Keratinocyte (primary cell): Measurements from ENCODE around the gene HMCN2. TPM values are rescaled to one million over a fixed set of nuclear protein-coding genes. Genes with fewer than 3 reads are reported as not detected.

Experiments
- DNase-seq: peaks from one replicate; pipeline ENCODE4 v3.0.0-alpha.2; 2011; ENCODE audit warnings: low read depth, missing footprints, low spot score
- FAIRE-seq: peaks from 2 replicates; lab custom pipeline; 2011; peaks lifted over from hg19 to GRCh38; lab: Jason Lieb, UNC
- H2AFZ ChIP-seq: 2 replicates; pipeline ENCODE4 v1.6.0; 2012; ENCODE audit warnings: low read length, control low read depth, inconsistent platforms; ENCODE audit not compliant: control insufficient read depth
- H3K27ac ChIP-seq: 2 replicates; pipeline ENCODE4 v1.5.1; 2011; ENCODE audit warnings: low read length; ENCODE audit not compliant: control insufficient read depth, insufficient read depth
- H3K27me3 ChIP-seq: 3 replicates; pipeline ENCODE4 v1.6.0; 2011; ENCODE audit warnings: low read length; ENCODE audit not compliant: control insufficient read depth, insufficient read depth; ENCODE audit errors: extremely low read depth
- H3K36me3 ChIP-seq, 2 experiments: 2 replicates in 1 of 2; 3 replicates in 1 of 2; pipeline ENCODE4 v1.5.1; 2011; ENCODE audit warnings: low read length in 2 of 2, mild to moderate bottlenecking in 1 of 2; ENCODE audit not compliant: control insufficient read depth in 2 of 2, insufficient read depth in 2 of 2; ENCODE audit errors: extremely low read depth in 1 of 2
- H3K4me1 ChIP-seq: 3 replicates; pipeline ENCODE4 v1.5.1; 2011; ENCODE audit warnings: low read length; ENCODE audit not compliant: control insufficient read depth, insufficient read depth; ENCODE audit errors: extremely low read depth
- H3K4me2 ChIP-seq: 3 replicates; pipeline ENCODE4 v1.6.0; 2011; ENCODE audit warnings: low read depth, low read length; ENCODE audit not compliant: control insufficient read depth, insufficient read depth; ENCODE audit errors: extremely low read depth
- H3K4me3 ChIP-seq, 3 experiments: fragments of 200-600 bp in 1 of 3; sonication (generic) in 1 of 3; 2 replicates in 2 of 3; 3 replicates in 1 of 3; pipeline ENCODE4 v1.5.1; 2011 to 2016; ENCODE audit warnings: low read length in 3 of 3, mild to moderate bottlenecking in 3 of 3, control low read depth in 2 of 3, inconsistent platforms in 1 of 3, low read depth in 1 of 3, mixed read lengths in 1 of 3, mixed run types in 1 of 3, moderate library complexity in 1 of 3; ENCODE audit not compliant: control insufficient read depth in 2 of 3, insufficient read depth in 2 of 3; ENCODE audit errors: extremely low read depth in 1 of 3
- H3K79me2 ChIP-seq: 2 replicates; pipeline ENCODE4 v1.6.0; 2012; ENCODE audit warnings: low read length; ENCODE audit not compliant: control insufficient read depth, insufficient read depth
- H3K9ac ChIP-seq: 3 replicates; pipeline ENCODE4 v1.6.0; 2011; ENCODE audit warnings: low read length; ENCODE audit not compliant: control insufficient read depth, insufficient read depth; ENCODE audit errors: extremely low read depth
- H3K9me1 ChIP-seq: 3 replicates; pipeline ENCODE4 v1.6.0; 2011; ENCODE audit warnings: low read length; ENCODE audit not compliant: control insufficient read depth, insufficient read depth; ENCODE audit errors: extremely low read depth
- H3K9me3 ChIP-seq: 2 replicates; pipeline ENCODE4 v1.5.1; 2012; ENCODE audit warnings: low read depth, low read length; ENCODE audit not compliant: control insufficient read depth
- H4K20me1 ChIP-seq: 3 replicates; pipeline ENCODE4 v1.6.0; 2011; ENCODE audit warnings: low read length; ENCODE audit not compliant: control insufficient read depth, insufficient read depth; ENCODE audit errors: extremely low read depth
- CTCF ChIP-seq, 3 experiments: IDR thresholded peaks in 1 of 3; conservative IDR thresholded peaks in 1 of 3; optimal IDR thresholded peaks in 1 of 3; 2 replicates in 2 of 3; 3 replicates in 1 of 3; pipeline versions ENCODE3 to v1.5.1; 2011; ENCODE audit warnings: low read length in 3 of 3, mild to moderate bottlenecking in 3 of 3, moderate library complexity in 2 of 3, control low read depth in 1 of 3, inconsistent platforms in 1 of 3; ENCODE audit not compliant: insufficient read depth in 2 of 3; ENCODE audit errors: extremely low read depth in 1 of 3
- EZH2 ChIP-seq: IDR thresholded peaks from one replicate; pipeline ENCODE4 v1.6.1; 2012; ENCODE audit warnings: inconsistent platforms, mild to moderate bottlenecking, low read length, moderate library complexity
- dilution Hi-C: fragments of 300-500 bp; cut with MboI; formaldehyde crosslinking; loops from one replicate; pipeline ENCODE4 v1.7.0; 2020; ENCODE audit warnings: low sequenced_read_pairs; ENCODE audit not compliant: extremely low pct_ligation_motif_present
- polyA plus RNA-seq, 5 experiments: library from polyadenylated mRNA; depleted of rRNA in 3 of 5; stranded (reverse) in 3 of 5; stranded (forward) in 1 of 5; unstranded in 1 of 5; fragments of >200 nt; gene quantifications; 1 replicate in 1 of 5; 2 replicates in 3 of 5; 3 replicates in 1 of 5; pipeline versions ENCODE4 v1.2.1 to v1.2.3, GENCODE V29; 2011 to 2012; ENCODE audit warnings: missing spikeins in 2 of 5, low read depth in 1 of 5, low replicate concordance in 1 of 5

The HMCN2 gene
- polyA plus RNA-seq, 1 donor (not counting 4 experiments of a cell fraction or from before 2014, with no cell fraction given), result not detected

- H3K4me2 ChIP-seq, result peak overlapping the region; percentile 67
- H2AFZ ChIP-seq, result no peak overlapping the region
- H3K4me3 ChIP-seq, result no peak overlapping the region
- H3K79me2 ChIP-seq, result no peaks in the 10 kb centered on the region
- FAIRE-seq, result no peak
- H3K36me3 ChIP-seq, result peaks cover 11 to 16% of the 10 kb centered on the region in 2 experiments
- dilution Hi-C loops, result no loop called here
- no peaks in the 10 kb centered on the region for H3K27me3 ChIP-seq
- H4K20me1 ChIP-seq, result no peaks in the 10 kb centered on the region
- no peaks in the 10 kb centered on the region for H3K9me1 ChIP-seq
- TF ChIP-seq EZH2, result no peak
- TF ChIP-seq CTCF (optimal IDR thresholded peaks at IDR 0.05 in 1 of 3, IDR thresholded peaks at IDR 0.05 in 1 of 3, conservative IDR thresholded peaks at IDR 0.05 in 1 of 3; ENCODE audit: extremely low read depth in 1 of 3, insufficient read depth in 2 of 3, low read length in 3 of 3), result no peak
- no peak for DNase-seq
- peaks cover 20% of the 10 kb centered on the region for H3K4me1 ChIP-seq
- no peak overlapping the region for H3K27ac ChIP-seq
- H3K9me3 ChIP-seq, result no peaks in the 10 kb centered on the region
- no peak overlapping the region for H3K9ac ChIP-seq
Measured at GRCh38 chr9:130236436-130236985, 29.0 kb upstream of the HMCN2 start.

GRCh38 chr9:130237076-130237475 lies 28.5 kb upstream of the HMCN2 start:
- Histone ChIP-seq H3K4me1 (peaks cover 20% of the 10 kb centered on the region), H3K4me3 (no peak overlapping the region), H3K36me3 (peaks cover 11 to 13% of the 10 kb centered on the region in 2 experiments), H3K9me1 (no peaks in the 10 kb centered on the region), H3K79me2 (no peaks in the 10 kb centered on the region), H3K4me2 (peak overlapping the region; percentile 67), H3K9me3 (no peaks in the 10 kb centered on the region), H4K20me1 (no peaks in the 10 kb centered on the region), H3K27ac (peak overlapping the region; percentile 43), H2AFZ (peak overlapping the region; percentile 41), H3K27me3 (no peaks in the 10 kb centered on the region), H3K9ac (peak overlapping the region; percentile 43)
- no peak for DNase-seq
- TF ChIP-seq EZH2, result no peak
- TF ChIP-seq CTCF (optimal IDR thresholded peaks at IDR 0.05 in 1 of 3, IDR thresholded peaks at IDR 0.05 in 1 of 3, conservative IDR thresholded peaks at IDR 0.05 in 1 of 3; ENCODE audit: extremely low read depth in 1 of 3, insufficient read depth in 2 of 3, low read length in 3 of 3), result no peak
- dilution Hi-C loops, result no loop called here
- FAIRE-seq, result no peak
